HuH-7.5 (cell line): ENCODE data around the gene CRIM1.

Source experiments
- DNase-seq: peaks from one replicate; pipeline ENCODE4 v3.0.0; 2011; ENCODE audit warnings: low spot score

Gene CRIM1

GRCh38 chr2:36423619-36424120 lies 68.1 kb downstream of the CRIM1 start:
- DNase-seq, result no peak

- no peak for DNase-seq
Observed at GRCh38 chr2:36425608-36426355, 70.2 kb downstream of the CRIM1 start.

- DNase-seq, result peak; percentile 18
Observed at GRCh38 chr2:36427790-36428243, 72.2 kb downstream of the CRIM1 start.

GRCh38 chr2:36430549-36430948 lies 75.0 kb downstream of the CRIM1 start:
- no peak for DNase-seq

GRCh38 chr2:36432479-36432878 lies 76.9 kb downstream of the CRIM1 start:
- DNase-seq, result no peak

- peak; percentile 20 for DNase-seq
Observed at GRCh38 chr2:36433311-36434217, 78.0 kb downstream of the CRIM1 start.

- no peak for DNase-seq
Observed at GRCh38 chr2:36438449-36438977, 82.9 kb downstream of the CRIM1 start.

- no peak for DNase-seq
Observed at GRCh38 chr2:36439084-36439483, 83.5 kb downstream of the CRIM1 start.

GRCh38 chr2:36441065-36441625 lies 85.6 kb downstream of the CRIM1 start:
- no peak for DNase-seq

- DNase-seq, result no peak
Observed at GRCh38 chr2:36441816-36442215, 86.2 kb downstream of the CRIM1 start.

- DNase-seq, result no peak
Observed at GRCh38 chr2:36444216-36444936, 88.8 kb downstream of the CRIM1 start.

GRCh38 chr2:36445185-36445866 lies 89.7 kb downstream of the CRIM1 start:
- no peak for DNase-seq

GRCh38 chr2:36446294-36446693 lies 90.7 kb downstream of the CRIM1 start:
- DNase-seq, result no peak

- DNase-seq, result no peak
Observed at GRCh38 chr2:36449213-36449612, 93.6 kb downstream of the CRIM1 start.

- DNase-seq, result peak; percentile 11
Observed at GRCh38 chr2:36449943-36450392, 94.4 kb downstream of the CRIM1 start.

- DNase-seq, result no peak
Observed at GRCh38 chr2:36450466-36451196, 95.1 kb downstream of the CRIM1 start.

- DNase-seq, result no peak
Observed at GRCh38 chr2:36451512-36451911, 95.9 kb downstream of the CRIM1 start.

GRCh38 chr2:36452260-36452659 lies 96.7 kb downstream of the CRIM1 start:
- no peak for DNase-seq

- no peak for DNase-seq
Observed at GRCh38 chr2:36453652-36454051, 98.1 kb downstream of the CRIM1 start.

- no peak for DNase-seq
Observed at GRCh38 chr2:36455011-36455410, 99.4 kb downstream of the CRIM1 start.
